WERI-Rb-1 (cell line): ENCODE measurements around the gene FUBP3.

ENCODE experiments used
- DNase-seq: peaks from one replicate; pipeline ENCODE4 v3.0.0-alpha.2; 2020
- H3K27ac ChIP-seq: fragments of 250-450 bp; sonication (Bioruptor Pico); 2 replicates; pipeline ENCODE4 v1.5.1; 2020; ENCODE audit warnings: mild to moderate bottlenecking, moderate library complexity
- H3K27me3 ChIP-seq: fragments of 250-450 bp; sonication (Bioruptor Pico); 2 replicates; pipeline ENCODE4 v1.5.1; 2021; ENCODE audit warnings: mild to moderate bottlenecking, low read depth, moderate library complexity; ENCODE audit not compliant: insufficient read depth, severe bottlenecking
- H3K36me3 ChIP-seq: fragments of 250-450 bp; sonication (Bioruptor Pico); 2 replicates; pipeline ENCODE4 v1.5.1; 2020; ENCODE audit warnings: mild to moderate bottlenecking, moderate library complexity
- H3K4me3 ChIP-seq: 2 replicates; pipeline ENCODE4 v1.5.1; 2011; ENCODE audit warnings: low read depth, mild to moderate bottlenecking, control low read depth, low read length
- H3K9me3 ChIP-seq: fragments of 250-450 bp; sonication (Bioruptor Pico); 2 replicates; pipeline ENCODE4 v1.5.1; 2021; ENCODE audit warnings: mild to moderate bottlenecking, moderate library complexity; ENCODE audit not compliant: severe bottlenecking
- TF ChIP-seq, protein P1 (sequence below): IDR thresholded peaks from 2 replicates; pipeline ENCODE4 v1.5.1; 2011; ENCODE audit warnings: low read depth, mild to moderate bottlenecking, control low read depth, inconsistent platforms, low read length

FUBP3 gene

DNA sequence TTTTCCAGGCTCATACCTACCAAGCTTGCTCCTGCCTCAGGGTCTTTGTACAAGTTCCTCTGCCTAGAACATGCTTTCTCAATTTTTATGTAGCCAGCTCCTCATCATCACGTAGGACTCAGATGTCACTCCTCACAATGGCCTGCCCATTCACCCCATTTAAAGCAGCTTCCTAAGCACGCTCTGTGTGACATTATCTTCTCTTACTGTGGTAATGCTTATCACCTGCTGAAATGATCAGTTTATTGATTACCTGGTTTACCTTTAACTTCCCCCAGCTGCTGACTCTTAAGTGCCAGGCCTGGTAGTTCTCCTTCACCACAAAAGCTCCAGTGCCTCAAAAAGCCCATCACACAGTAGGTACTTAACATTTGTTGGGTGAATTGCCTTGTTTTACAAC, 13.6 kb downstream of the FUBP3 start:
- Histone ChIP-seq H3K36me3 (peaks cover 65% of the 10 kb centered on the region), H3K4me3 (no peak overlapping the region), H3K9me3 (no peaks in the 10 kb centered on the region), H3K27ac (no peak overlapping the region), H3K27me3 (no peaks in the 10 kb centered on the region)
- TF ChIP-seq, protein P1, sequence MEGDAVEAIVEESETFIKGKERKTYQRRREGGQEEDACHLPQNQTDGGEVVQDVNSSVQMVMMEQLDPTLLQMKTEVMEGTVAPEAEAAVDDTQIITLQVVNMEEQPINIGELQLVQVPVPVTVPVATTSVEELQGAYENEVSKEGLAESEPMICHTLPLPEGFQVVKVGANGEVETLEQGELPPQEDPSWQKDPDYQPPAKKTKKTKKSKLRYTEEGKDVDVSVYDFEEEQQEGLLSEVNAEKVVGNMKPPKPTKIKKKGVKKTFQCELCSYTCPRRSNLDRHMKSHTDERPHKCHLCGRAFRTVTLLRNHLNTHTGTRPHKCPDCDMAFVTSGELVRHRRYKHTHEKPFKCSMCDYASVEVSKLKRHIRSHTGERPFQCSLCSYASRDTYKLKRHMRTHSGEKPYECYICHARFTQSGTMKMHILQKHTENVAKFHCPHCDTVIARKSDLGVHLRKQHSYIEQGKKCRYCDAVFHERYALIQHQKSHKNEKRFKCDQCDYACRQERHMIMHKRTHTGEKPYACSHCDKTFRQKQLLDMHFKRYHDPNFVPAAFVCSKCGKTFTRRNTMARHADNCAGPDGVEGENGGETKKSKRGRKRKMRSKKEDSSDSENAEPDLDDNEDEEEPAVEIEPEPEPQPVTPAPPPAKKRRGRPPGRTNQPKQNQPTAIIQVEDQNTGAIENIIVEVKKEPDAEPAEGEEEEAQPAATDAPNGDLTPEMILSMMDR, result no peak
- no peak for DNase-seq

DNA sequence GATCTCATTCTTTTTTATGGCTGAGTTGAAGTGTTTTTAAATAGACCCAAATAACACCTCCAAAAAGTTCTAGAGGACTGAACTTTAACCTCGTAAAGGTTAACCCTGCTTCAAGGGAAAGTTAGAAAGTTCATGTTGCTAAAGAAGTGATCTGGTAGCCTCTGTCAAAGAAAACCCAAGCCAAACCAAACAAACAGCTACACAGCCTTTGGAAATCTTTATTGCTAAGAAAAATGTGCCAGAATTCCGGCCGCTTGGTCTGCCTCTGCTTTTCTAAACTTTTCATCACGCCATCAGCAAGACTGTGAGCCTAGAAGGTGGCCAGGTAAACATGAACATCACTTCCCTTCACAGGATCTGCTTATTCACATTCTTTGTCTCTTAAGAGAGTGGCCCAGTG, 17.9 kb downstream of the FUBP3 start:
- Histone ChIP-seq H3K9me3 (no peaks in the 10 kb centered on the region), H3K27ac (no peak overlapping the region), H3K27me3 (no peaks in the 10 kb centered on the region), H3K36me3 (peaks cover 81% of the 10 kb centered on the region), H3K4me3 (no peak overlapping the region)
- TF ChIP-seq, protein P1, result no peak
- DNase-seq, result no peak

DNA sequence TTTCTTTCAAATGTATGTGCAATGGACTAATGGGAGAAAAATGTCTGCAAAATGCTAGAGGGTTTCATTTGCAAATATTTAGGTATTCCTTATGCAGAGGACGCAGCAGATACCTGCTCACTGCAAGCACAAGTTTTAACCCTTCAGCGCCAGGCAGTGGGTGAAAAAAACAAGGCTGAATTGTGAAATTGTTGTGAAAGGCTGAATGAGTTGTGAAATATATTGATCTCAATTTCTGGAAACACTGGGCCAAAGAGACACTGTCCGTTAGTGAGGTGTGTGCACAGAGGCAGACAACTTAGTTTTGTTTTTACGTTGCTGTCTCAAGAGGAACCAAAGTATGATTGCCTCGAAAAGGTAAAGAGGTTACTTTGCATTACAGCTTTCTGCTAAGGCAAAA, 18.8 kb downstream of the FUBP3 start:
- DNase-seq, result no peak
- no peak overlapping the region for H3K27ac ChIP-seq
- no peaks in the 10 kb centered on the region for H3K27me3 ChIP-seq
- H3K4me3 ChIP-seq, result no peak overlapping the region
- TF ChIP-seq, protein P1, result no peak
- H3K9me3 ChIP-seq, result no peaks in the 10 kb centered on the region
- peaks cover 81% of the 10 kb centered on the region for H3K36me3 ChIP-seq

DNA sequence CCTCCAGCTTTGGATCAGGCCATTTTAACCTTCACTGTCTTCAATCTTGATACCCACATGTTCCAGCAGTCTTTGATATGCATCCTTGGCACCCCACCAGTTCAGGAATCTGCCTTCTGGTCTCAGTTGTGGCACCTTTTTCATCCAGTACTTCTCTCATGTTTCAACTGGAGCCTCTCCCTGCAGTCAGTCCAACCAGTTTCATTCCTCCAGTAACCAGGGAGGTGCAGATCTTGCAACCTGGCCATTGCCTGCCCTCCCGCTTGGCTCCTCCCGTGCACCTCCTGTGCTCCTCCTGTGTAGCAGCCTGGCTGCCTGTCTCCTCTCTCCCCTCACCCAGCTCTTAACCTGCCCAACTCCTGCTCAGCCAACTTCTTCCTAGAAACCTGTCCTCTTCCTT, 20.2 kb downstream of the FUBP3 start:
- DNase-seq, result no peak
- no peak overlapping the region for H3K4me3 ChIP-seq
- H3K36me3 ChIP-seq, result peaks cover 80% of the 10 kb centered on the region
- no peaks in the 10 kb centered on the region for H3K9me3 ChIP-seq
- no peak overlapping the region for H3K27ac ChIP-seq
- no peaks in the 10 kb centered on the region for H3K27me3 ChIP-seq
- TF ChIP-seq, protein P1, result no peak

DNA sequence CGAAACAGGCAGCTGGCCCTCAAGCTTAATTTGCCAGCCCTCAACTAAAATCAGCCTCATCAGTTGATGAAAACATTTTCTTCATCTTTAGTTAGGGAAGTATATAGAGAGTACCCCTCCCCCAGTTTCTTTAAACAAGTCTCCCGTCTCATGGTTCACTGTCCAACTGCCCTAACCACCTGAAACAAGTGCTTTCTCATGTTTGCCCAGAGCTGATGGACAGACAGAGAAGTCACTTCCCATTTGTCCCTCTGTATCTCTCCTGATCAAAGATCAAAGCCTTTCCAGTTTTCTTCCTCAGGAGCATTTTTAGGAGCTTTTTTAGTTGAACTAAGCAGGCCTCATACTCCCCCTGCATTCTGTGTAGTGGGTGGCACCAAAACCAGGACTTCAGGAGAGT, 21.7 kb downstream of the FUBP3 start:
- Histone ChIP-seq H3K27ac (no peak overlapping the region), H3K4me3 (no peak overlapping the region), H3K27me3 (no peaks in the 10 kb centered on the region), H3K36me3 (peaks cover 79% of the 10 kb centered on the region), H3K9me3 (no peaks in the 10 kb centered on the region)
- TF ChIP-seq, protein P1, result no peak
- no peak for DNase-seq

DNA sequence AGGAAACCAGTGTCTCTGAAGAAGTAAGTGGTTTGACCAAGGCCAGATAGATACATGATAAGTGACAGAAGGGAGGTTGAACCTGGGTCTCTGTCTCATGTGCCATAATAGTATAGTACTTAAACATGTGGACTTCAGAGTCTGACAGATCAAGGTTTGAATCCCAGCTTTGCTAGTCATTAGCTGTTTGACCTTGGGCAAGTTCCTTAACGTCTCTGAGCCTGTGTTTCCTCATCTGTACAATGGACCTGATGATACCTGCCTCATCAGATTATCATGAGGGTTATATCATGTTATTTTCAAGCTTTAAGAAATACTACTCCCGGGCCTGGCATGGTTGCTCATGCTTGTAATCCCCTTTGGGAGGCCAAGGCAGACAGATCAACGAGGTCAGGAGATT, 24.9 kb downstream of the FUBP3 start:
- DNase-seq, result no peak
- no peaks in the 10 kb centered on the region for H3K27me3 ChIP-seq
- H3K4me3 ChIP-seq, result no peak overlapping the region
- H3K27ac ChIP-seq, result no peak overlapping the region
- H3K9me3 ChIP-seq, result no peaks in the 10 kb centered on the region
- TF ChIP-seq, protein P1, result no peak
- peaks cover 58% of the 10 kb centered on the region for H3K36me3 ChIP-seq
